ENCODE measurements around the gene IQGAP3.
"Not testable (repeated sequence)": the region's sequence is repeated elsewhere in the genome, so short reads cannot be mapped to it uniquely, and the experiment has no call there.

IQGAP3 gene

DNA sequence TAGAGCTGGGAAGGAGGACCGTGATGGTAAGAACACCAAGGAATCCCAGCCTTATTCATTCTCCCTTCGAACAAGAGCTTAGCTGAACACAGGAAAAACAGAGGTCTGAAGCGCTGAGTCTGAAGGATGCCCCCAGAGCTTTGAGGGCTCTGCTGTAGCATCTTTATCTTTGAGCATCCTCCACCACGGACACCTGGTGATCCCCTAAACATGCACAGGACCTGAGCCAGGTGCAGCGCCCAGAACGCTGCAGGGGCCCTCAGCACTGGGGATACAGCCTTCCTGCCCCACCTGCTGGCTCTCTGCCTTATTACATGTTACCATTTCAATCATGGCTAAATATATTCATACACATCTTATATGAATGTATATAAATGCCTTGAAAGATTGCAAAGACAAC lies 36.6 kb upstream of the IQGAP3 start:
- 0 out of 2 replicates have a peak overlapping the region, but pooled peaks have one; percentile 7 for H3K27ac ChIP-seq
- TF ChIP-seq ZFX (IDR thresholded peaks at IDR 0.05; ENCODE audit: borderline replicate concordance) (no peak), CTCF (IDR thresholded peaks at IDR 0.05) (peak; percentile 76)

DNA sequence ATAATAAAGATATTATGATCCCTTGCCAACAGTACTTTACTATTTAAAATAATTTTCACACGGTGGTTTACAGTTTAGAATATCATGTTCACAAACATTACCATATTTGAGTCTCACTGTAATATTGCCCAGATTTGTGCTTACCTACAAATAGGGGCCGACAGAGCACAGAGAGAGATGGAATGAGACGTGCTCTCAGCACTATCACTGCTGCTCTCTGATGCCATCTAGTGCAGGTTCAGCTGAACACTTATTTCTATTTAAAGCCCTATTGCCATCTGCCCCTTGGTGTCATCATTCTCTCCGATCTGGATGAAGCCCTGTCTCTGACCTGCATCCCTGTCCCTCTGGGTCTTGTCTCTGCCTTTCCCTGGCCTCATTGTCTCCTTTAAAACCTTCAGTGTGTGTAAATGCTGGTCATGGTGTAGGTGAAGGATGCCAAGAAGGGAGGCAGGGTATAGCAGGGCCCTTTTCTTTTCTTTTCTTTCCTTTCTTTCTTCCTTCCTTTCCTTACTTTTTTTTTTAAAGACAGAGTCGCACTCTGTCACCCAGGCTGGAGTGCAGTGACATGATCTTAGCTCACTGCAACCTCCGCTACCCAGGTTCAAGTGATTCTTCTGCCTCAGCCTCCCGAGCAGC lies 35.8 kb upstream of the IQGAP3 start:
- TF ChIP-seq CTCF (IDR thresholded peaks at IDR 0.05) (peak; percentile 99), ZFX (IDR thresholded peaks at IDR 0.05; ENCODE audit: borderline replicate concordance) (no peak)
- H3K27ac ChIP-seq: peak overlapping the region; percentile 7; the same call in 1 of the 2 replicates

DNA sequence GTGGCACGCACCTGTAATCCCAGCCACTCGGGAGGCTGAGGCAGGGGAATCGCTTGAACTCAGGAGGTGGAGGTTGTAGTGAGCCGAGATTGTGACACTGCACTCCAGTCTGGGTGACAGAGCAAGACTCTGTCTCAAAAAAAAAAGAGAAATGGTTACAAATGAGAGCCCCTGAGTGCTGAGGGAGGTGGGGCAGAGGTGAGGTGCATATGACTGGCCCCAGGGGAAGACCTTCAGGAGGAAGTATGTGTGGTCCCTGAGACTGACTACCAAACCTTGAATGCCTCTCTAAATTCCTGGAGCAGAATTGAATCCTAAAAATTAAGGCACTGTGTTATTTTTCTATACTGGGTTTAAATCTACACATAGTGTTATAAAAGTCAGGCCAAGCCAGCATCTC lies 35.0 kb upstream of the IQGAP3 start:
- not testable (repeated sequence) for H3K27ac ChIP-seq

DNA sequence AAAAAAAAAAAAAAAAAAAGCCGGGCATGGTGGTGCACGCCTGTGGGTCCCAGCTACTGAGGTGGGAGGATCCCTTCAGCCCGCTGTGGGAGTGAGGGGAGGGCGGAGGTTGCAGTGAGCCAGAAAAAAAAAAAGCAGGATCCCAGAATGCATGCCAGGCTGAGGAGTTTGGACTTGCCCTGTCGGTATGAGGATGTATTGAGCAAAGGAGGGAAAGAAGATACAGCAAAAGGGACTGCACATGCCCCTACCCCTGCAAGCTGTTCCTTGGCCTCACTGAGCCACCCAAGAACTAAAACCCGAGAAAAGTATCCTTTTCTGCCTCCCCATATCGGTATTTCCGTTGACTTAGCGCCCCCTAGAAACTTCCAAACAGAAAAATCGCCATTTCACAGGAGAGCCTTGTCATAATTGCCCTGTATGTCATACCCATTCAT lies 30.2 kb upstream of the IQGAP3 start:
- no peak overlapping the region; the same call in 1 of the 2 replicates for H3K27ac ChIP-seq
- no peak for TF ChIP-seq ZFX (IDR thresholded peaks at IDR 0.05; ENCODE audit: borderline replicate concordance)
- peak; percentile 79 for TF ChIP-seq CTCF (IDR thresholded peaks at IDR 0.05)

DNA sequence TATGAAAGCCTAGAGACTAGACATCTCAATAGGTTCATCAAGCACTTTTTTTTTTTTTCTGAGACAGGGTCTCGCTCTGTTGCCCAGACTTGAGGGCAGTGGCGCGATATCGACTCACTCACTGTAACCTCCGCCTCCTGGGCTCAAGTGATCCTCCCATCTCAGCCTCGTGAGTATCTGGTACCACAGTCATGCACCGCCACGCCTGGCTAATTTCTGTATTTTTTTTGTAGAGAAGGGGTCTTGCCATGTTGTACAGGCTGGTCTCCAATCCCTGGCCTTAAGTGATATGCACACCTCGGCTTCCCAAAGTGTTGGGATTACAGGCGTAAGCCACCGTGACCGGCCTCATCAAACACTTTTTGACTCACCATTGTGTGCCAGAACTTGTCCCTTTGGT lies 29.5 kb upstream of the IQGAP3 start:
- H3K27ac ChIP-seq: peak overlapping the region; percentile 86
- TF ChIP-seq CTCF (IDR thresholded peaks at IDR 0.05) (no peak), ZFX (IDR thresholded peaks at IDR 0.05; ENCODE audit: borderline replicate concordance) (no peak)

GRCh38 chr1:156601122-156601830 lies 28.9 kb upstream of the IQGAP3 start, which contains the start of gene GPATCH4:
GPATCH4 (minus strand) TSS chr1:156601479.
- peak within 1 kb of the TSS; percentile 86 for H3K27ac ChIP-seq
- TF ChIP-seq CTCF (IDR thresholded peaks at IDR 0.05) (no peak), ZFX (IDR thresholded peaks at IDR 0.05; ENCODE audit: borderline replicate concordance) (no peak)

DNA sequence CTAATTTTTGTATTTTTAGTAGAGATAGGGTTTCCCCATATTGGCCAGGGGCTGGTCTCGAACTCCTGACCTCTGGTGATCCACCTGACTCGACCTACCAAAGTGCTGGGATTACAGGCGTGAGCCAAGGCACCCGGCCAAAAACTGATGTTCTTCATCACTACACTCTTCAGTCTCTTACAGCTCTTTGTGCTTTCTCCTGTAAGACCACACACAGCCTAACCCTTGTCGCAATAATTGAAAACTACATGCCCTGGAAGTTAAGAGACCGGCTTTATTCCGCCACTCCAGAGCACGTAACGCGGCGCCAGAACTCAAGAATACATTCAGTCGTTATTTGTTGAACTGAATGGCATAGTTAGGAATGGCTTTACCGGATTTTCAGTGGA lies 28.4 kb upstream of the IQGAP3 start:
- H3K27ac ChIP-seq: peak overlapping the region; percentile 86
- TF ChIP-seq CTCF (IDR thresholded peaks at IDR 0.05): no peak
- TF ChIP-seq ZFX (IDR thresholded peaks at IDR 0.05; ENCODE audit: borderline replicate concordance): no peak

Data from 22Rv1 (cell line).